Panc1 (cell line): Measurements from ENCODE around the gene RAB21. TPM values are rescaled to one million over a fixed set of nuclear protein-coding genes. Genes with fewer than 3 reads are reported as not detected.

ENCODE experiments used
- ATAC-seq: fragments of 200-7000 bp; cut with Tn5 transposase; 2 replicates; pipeline ENCODE4 v1.9.1; 2020; ENCODE audit warnings: mild to moderate bottlenecking, moderate library complexity
- BruUV-seq: library from RNA; stranded (reverse); fragments of 400-500 nt; replicated peaks from 2 replicates; lab custom pipeline; 2021; lab: Mats Ljungman, UMichigan
- CTCF ChIA-PET: fragments of 300-600 bp; sonication (Branson Sonifier 250); formaldehyde crosslinking; loops from one replicate; lab custom pipeline; 2022; ENCODE audit warnings: antibody characterized with exemption; lab: Charles Lee
- POLR2A ChIA-PET: fragments of 300-600 bp; sonication (Branson Sonifier 250); formaldehyde crosslinking; loops from one replicate; lab custom pipeline; 2022; ENCODE audit warnings: antibody characterized with exemption; lab: Charles Lee
- DNase-seq: peaks from one replicate; pipeline ENCODE4 v3.0.0-alpha.2; 2010; ENCODE audit warnings: low read depth, low spot score
- H3K27ac ChIP-seq: 2 replicates; pipeline ENCODE4 v1.5.1; 2011; ENCODE audit warnings: mild to moderate bottlenecking, low read length, inconsistent platforms
- H3K27me3 ChIP-seq: fragments of 200-500 bp; sonication (Bioruptor generic); 2 replicates; pipeline ENCODE4 v1.6.0; 2014; ENCODE audit warnings: low read length, inconsistent platforms; ENCODE audit not compliant: control insufficient read depth, insufficient read depth
- H3K36me3 ChIP-seq: fragments of 200-500 bp; sonication (Bioruptor generic); 2 replicates; pipeline ENCODE4 v1.5.1; 2014; ENCODE audit warnings: inconsistent platforms, mild to moderate bottlenecking, low read length, moderate library complexity; ENCODE audit not compliant: control insufficient read depth, insufficient read depth
- H3K4me1 ChIP-seq: 2 replicates; pipeline ENCODE4 v1.5.1; 2011; ENCODE audit warnings: inconsistent platforms, mild to moderate bottlenecking, low read length, moderate library complexity; ENCODE audit not compliant: control insufficient read depth, insufficient read depth
- H3K4me3 ChIP-seq, 2 experiments: 2 replicates each; pipeline ENCODE4 v1.5.1; 2011 to 2012; ENCODE audit warnings: low read depth in 2 of 2, low read length in 2 of 2, mild to moderate bottlenecking in 2 of 2, inconsistent platforms in 1 of 2, moderate library complexity in 1 of 2
- H3K9me3 ChIP-seq: fragments of 200-500 bp; sonication (Bioruptor generic); 2 replicates; pipeline ENCODE4 v1.5.1; 2014; ENCODE audit warnings: low read depth, mild to moderate bottlenecking, inconsistent platforms, low read length, moderate library complexity; ENCODE audit not compliant: control insufficient read depth, insufficient read depth
- POLR2AphosphoS5 ChIP-seq: IDR thresholded peaks from 2 replicates; pipeline ENCODE4 v1.6.1; 2012; ENCODE audit warnings: mild to moderate bottlenecking, low read depth, low read length, moderate library complexity
- SIN3A ChIP-seq: IDR thresholded peaks from 2 replicates; pipeline ENCODE4 v1.6.1; 2012; ENCODE audit warnings: low read depth, mild to moderate bottlenecking, low read length, moderate library complexity, borderline replicate concordance; ENCODE audit not compliant: insufficient read depth
- TCF7L2 ChIP-seq: IDR thresholded peaks from 2 replicates; pipeline ENCODE4 v1.6.1; 2011; ENCODE audit warnings: mild to moderate bottlenecking, low read depth, low read length, inconsistent platforms
- in situ Hi-C: cut with HindIII; loops from 2 replicates; pipeline ENCODE4 v1.10.0; 2016; ENCODE audit warnings: low sequenced_read_pairs, low pct_unique_long_range_greater_than_20kb
- intact Hi-C: fragments of 100-400 bp; cut with micrococcal nuclease; formaldehyde crosslinking; loops from one replicate; pipeline ENCODE4 v1.10.0; 2022; ENCODE audit not compliant: unreplicated experiment
- total RNA-seq: library from RNA; stranded (reverse); gene quantifications from one replicate; pipeline ENCODE4 v1.2.1, GENCODE V29; 2021; ENCODE audit not compliant: unreplicated experiment
- TF ChIP-seq, protein P1 (sequence below), 2 experiments: IDR thresholded peaks; 2 replicates each; pipeline ENCODE4 v1.6.1; 2011 to 2012; ENCODE audit warnings: low read depth in 2 of 2, control low read depth in 1 of 2, low read length in 1 of 2, mild to moderate bottlenecking in 1 of 2, moderate library complexity in 1 of 2; ENCODE audit not compliant: insufficient read depth in 1 of 2
- TF ChIP-seq, protein P2 (sequence below): fragments of 450-650 bp; IDR thresholded peaks from 2 replicates; pipeline ENCODE4 v1.5.1; 2017; ENCODE audit warnings: mild to moderate bottlenecking

RAB21 gene
- total RNA-seq, 1 experiment from 2014 or later, result 57.2 TPM

DNA sequence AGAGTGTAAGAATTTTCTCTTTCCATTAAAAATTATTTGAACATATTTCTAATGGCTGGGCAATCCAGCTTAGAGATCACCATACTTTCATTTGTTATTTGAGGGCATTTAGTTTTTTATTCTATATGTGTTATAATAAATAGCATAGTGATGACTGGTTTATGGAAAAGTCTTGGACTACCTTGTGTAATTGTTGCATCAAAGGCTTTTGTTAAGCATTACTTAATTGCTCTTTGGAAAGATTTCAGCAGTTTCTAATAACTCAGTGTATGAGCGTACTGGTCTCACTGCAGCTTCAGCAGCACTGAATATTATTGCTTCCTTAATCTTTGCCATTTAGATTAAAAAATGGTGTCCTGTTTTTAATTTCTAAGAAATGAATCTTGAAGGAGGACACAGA, 46.0 kb upstream of the RAB21 start:
- intact Hi-C loops, result no loop called here
- no peak overlapping the region for H3K27ac ChIP-seq
- ATAC-seq (no peak), DNase-seq (no peak)
- no TSS peak for BruUV-seq
- H3K9me3 ChIP-seq, result peaks cover 4% of the 10 kb centered on the region; the same call in 1 of the 2 replicates
- in situ Hi-C loops, result no loop called here
- POLR2A ChIA-PET, result interaction anchor here (0.5 kb wide), 1 partner anchor 22 kb away, joined by 3 read pairs; no protein-coding TSS in a partner anchor
- 0 out of 2 replicates have a peak, but pooled peaks cover 5% of the 10 kb centered on the region for H3K4me1 ChIP-seq
- TF ChIP-seq POLR2AphosphoS5 (no peak), TCF7L2 (no peak), SIN3A (no peak)
- TF ChIP-seq, protein P1, sequence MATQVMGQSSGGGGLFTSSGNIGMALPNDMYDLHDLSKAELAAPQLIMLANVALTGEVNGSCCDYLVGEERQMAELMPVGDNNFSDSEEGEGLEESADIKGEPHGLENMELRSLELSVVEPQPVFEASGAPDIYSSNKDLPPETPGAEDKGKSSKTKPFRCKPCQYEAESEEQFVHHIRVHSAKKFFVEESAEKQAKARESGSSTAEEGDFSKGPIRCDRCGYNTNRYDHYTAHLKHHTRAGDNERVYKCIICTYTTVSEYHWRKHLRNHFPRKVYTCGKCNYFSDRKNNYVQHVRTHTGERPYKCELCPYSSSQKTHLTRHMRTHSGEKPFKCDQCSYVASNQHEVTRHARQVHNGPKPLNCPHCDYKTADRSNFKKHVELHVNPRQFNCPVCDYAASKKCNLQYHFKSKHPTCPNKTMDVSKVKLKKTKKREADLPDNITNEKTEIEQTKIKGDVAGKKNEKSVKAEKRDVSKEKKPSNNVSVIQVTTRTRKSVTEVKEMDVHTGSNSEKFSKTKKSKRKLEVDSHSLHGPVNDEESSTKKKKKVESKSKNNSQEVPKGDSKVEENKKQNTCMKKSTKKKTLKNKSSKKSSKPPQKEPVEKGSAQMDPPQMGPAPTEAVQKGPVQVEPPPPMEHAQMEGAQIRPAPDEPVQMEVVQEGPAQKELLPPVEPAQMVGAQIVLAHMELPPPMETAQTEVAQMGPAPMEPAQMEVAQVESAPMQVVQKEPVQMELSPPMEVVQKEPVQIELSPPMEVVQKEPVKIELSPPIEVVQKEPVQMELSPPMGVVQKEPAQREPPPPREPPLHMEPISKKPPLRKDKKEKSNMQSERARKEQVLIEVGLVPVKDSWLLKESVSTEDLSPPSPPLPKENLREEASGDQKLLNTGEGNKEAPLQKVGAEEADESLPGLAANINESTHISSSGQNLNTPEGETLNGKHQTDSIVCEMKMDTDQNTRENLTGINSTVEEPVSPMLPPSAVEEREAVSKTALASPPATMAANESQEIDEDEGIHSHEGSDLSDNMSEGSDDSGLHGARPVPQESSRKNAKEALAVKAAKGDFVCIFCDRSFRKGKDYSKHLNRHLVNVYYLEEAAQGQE (IDR thresholded peaks at IDR 0.05; ENCODE audit: insufficient read depth in 1 of 2, low read depth in 2 of 2, low read length in 1 of 2), result no peak
- TF ChIP-seq, protein P2, sequence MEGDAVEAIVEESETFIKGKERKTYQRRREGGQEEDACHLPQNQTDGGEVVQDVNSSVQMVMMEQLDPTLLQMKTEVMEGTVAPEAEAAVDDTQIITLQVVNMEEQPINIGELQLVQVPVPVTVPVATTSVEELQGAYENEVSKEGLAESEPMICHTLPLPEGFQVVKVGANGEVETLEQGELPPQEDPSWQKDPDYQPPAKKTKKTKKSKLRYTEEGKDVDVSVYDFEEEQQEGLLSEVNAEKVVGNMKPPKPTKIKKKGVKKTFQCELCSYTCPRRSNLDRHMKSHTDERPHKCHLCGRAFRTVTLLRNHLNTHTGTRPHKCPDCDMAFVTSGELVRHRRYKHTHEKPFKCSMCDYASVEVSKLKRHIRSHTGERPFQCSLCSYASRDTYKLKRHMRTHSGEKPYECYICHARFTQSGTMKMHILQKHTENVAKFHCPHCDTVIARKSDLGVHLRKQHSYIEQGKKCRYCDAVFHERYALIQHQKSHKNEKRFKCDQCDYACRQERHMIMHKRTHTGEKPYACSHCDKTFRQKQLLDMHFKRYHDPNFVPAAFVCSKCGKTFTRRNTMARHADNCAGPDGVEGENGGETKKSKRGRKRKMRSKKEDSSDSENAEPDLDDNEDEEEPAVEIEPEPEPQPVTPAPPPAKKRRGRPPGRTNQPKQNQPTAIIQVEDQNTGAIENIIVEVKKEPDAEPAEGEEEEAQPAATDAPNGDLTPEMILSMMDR, result no peak
- H3K27me3 ChIP-seq, result no peaks in the 10 kb centered on the region
- CTCF ChIA-PET, result no interaction called here
- no peaks in the 10 kb centered on the region for H3K36me3 ChIP-seq
- H3K4me3 ChIP-seq, result no peak overlapping the region

DNA sequence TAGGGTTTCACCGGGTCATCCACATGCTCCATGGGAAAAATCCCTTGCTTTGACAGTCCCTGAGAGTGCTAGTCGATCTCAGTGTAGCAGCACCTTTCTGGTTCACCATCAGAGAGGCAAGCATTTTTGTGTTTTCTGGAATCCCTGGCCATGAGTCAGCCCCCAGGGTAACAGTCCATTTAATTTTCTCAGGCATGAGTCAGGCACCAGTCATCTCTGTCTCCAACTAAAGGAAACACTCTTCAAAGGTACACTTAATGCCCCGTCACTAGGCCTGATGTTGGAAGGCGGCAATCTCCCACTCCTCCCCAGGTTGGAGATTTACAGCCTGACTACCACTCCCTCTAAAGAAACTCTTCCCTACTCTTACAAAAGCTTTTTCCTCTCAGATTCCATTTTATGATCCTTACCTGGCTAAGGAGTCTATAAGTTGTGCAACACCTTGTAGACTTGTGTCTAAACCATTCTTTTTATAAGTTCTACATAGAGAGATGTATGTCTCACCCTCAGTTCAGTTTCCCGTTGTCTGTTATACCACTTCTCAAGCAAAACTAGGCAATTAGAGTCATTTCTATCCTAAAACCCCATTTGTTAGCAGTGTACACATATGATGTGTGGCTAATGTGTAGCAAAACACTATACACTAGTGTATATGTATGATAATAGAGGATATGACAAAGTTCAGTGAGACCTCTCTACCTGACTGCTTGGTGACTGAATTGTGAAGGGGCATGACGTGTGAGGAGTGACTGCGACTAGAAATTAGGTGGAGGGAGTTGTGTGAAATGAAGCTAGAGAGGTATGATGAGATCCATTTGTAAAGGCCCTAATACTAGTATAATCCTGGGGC, 44.2 kb upstream of the RAB21 start:
- ChIA-PET POLR2A (no interaction called here), CTCF (no interaction called here)
- TF ChIP-seq, protein P1 (IDR thresholded peaks at IDR 0.05; ENCODE audit: insufficient read depth in 1 of 2, low read depth in 2 of 2, low read length in 1 of 2), result no peak
- TF ChIP-seq SIN3A (no peak), TCF7L2 (no peak), POLR2AphosphoS5 (no peak)
- TF ChIP-seq, protein P2, result no peak
- DNase-seq (peak; percentile 61), ATAC-seq (peak; percentile 96)
- H3K9me3 ChIP-seq, result peaks cover 4% of the 10 kb centered on the region; the same call in 1 of the 2 replicates
- no peak overlapping the region for H3K4me3 ChIP-seq
- BruUV-seq, result no TSS peak
- 0 out of 2 replicates have a peak, but pooled peaks cover 5% of the 10 kb centered on the region for H3K4me1 ChIP-seq
- in situ Hi-C loops (no loop called here), intact Hi-C loops (no loop called here)
- H3K27ac ChIP-seq, result no peak overlapping the region
- H3K27me3 ChIP-seq, result no peaks in the 10 kb centered on the region
- no peaks in the 10 kb centered on the region for H3K36me3 ChIP-seq
